Parathyroid adenoma (tissue), 2 donors: ENCODE results near the gene PPP4R4.
"Not testable (repeated sequence)": the region's sequence is repeated elsewhere in the genome, so short reads cannot be mapped to it uniquely, and the experiment has no call there.

Experiments used
- H2AFZ ChIP-seq: fragments of 300-600 bp; sonication (generic); one replicate; pipeline ENCODE4 v1.7.0; 2017; ENCODE audit warnings: antibody characterized with exemption, mild to moderate bottlenecking
- H3K27ac ChIP-seq: fragments of 300-600 bp; sonication (generic); one replicate; pipeline ENCODE4 v1.7.0; 2017
- H3K27me3 ChIP-seq: fragments of 300-600 bp; sonication (generic); one replicate; pipeline ENCODE4 v1.7.0; 2017; ENCODE audit warnings: low read length; ENCODE audit not compliant: control insufficient read depth, insufficient read depth
- H3K36me3 ChIP-seq: fragments of 300-600 bp; sonication (generic); one replicate; pipeline ENCODE4 v1.7.0; 2017; ENCODE audit warnings: low read length; ENCODE audit not compliant: control insufficient read depth, insufficient read depth
- H3K4me1 ChIP-seq: fragments of 300-600 bp; sonication (generic); one replicate; pipeline ENCODE4 v1.7.0; 2017; ENCODE audit warnings: control low read depth
- H3K4me2 ChIP-seq: fragments of 300-600 bp; sonication (generic); one replicate; pipeline ENCODE4 v1.7.0; 2017; ENCODE audit warnings: low read length
- H3K4me3 ChIP-seq: fragments of 300-600 bp; sonication (generic); one replicate; pipeline ENCODE4 v1.7.0; 2017; ENCODE audit warnings: low read depth, low read length
- H3K79me2 ChIP-seq: fragments of 300-600 bp; sonication (generic); one replicate; pipeline ENCODE4 v1.7.0; 2017; ENCODE audit warnings: control low read depth
- H3K9ac ChIP-seq: fragments of 300-600 bp; sonication (generic); one replicate; pipeline ENCODE4 v1.7.0; 2017; ENCODE audit warnings: mild to moderate bottlenecking
- H3K9me3 ChIP-seq: fragments of 300-600 bp; sonication (generic); one replicate; pipeline ENCODE4 v1.7.0; 2017; ENCODE audit warnings: low read length; ENCODE audit not compliant: control insufficient read depth
- CTCF ChIP-seq: fragments of 300-600 bp; sonication (generic); IDR thresholded peaks from one replicate; pipeline ENCODE4 v1.7.0; 2017; ENCODE audit warnings: antibody characterized with exemption, mild to moderate bottlenecking
- donor health status: primary hyperparathyroidism.

The PPP4R4 gene

GRCh38 chr14:94153750-94154342 is 20.3 kb upstream of the PPP4R4 start:
- H3K27me3 ChIP-seq: no peaks in the 10 kb centered on the region

GRCh38 chr14:94156143-94156542 is 18.0 kb upstream of the PPP4R4 start:
- not testable (repeated sequence) for H3K79me2 ChIP-seq, H2AFZ ChIP-seq, H3K27me3 ChIP-seq, H3K9ac ChIP-seq, H3K4me3 ChIP-seq, H3K4me2 ChIP-seq, H3K27ac ChIP-seq, H3K9me3 ChIP-seq, H3K4me1 ChIP-seq, H3K36me3 ChIP-seq

More at GRCh38 chr14:94153750-94154342, 20.3 kb upstream of the PPP4R4 start:
- Histone ChIP-seq H3K36me3 (no peaks in the 10 kb centered on the region), H3K4me2 (no peak overlapping the region), H3K79me2 (no peaks in the 10 kb centered on the region), H3K27ac (no peak overlapping the region), H2AFZ (no peak overlapping the region), H3K4me3 (no peak overlapping the region), H3K9me3 (no peaks in the 10 kb centered on the region), H3K4me1 (no peaks in the 10 kb centered on the region), H3K9ac (no peak overlapping the region)
- TF ChIP-seq CTCF: no peak

GRCh38 chr14:94157197-94157596 is 16.9 kb upstream of the PPP4R4 start:
- Histone ChIP-seq H3K36me3 (no peaks in the 10 kb centered on the region), H3K27me3 (no peaks in the 10 kb centered on the region), H3K4me2 (no peak overlapping the region), H3K4me3 (no peak overlapping the region), H2AFZ (no peak overlapping the region), H3K9me3 (no peaks in the 10 kb centered on the region), H3K79me2 (no peaks in the 10 kb centered on the region), H3K4me1 (no peaks in the 10 kb centered on the region), H3K9ac (no peak overlapping the region), H3K27ac (no peak overlapping the region)
- TF ChIP-seq CTCF: no peak

- Histone ChIP-seq H2AFZ (no peak overlapping the region), H3K4me3 (no peak overlapping the region), H3K4me1 (no peaks in the 10 kb centered on the region), H3K9me3 (no peaks in the 10 kb centered on the region), H3K36me3 (no peaks in the 10 kb centered on the region), H3K4me2 (no peak overlapping the region), H3K27ac (no peak overlapping the region), H3K79me2 (no peaks in the 10 kb centered on the region), H3K9ac (no peak overlapping the region), H3K27me3 (no peaks in the 10 kb centered on the region)
- TF ChIP-seq CTCF: no peak
These were observed 15.8 kb upstream of the PPP4R4 start for GRCh38 chr14:94158239-94158883.

GRCh38 chr14:94161058-94161457 is 13.1 kb upstream of the PPP4R4 start:
- TF ChIP-seq CTCF: no peak
- Histone ChIP-seq H3K36me3 (no peaks in the 10 kb centered on the region), H3K4me1 (no peaks in the 10 kb centered on the region), H3K79me2 (no peaks in the 10 kb centered on the region), H3K4me2 (no peak overlapping the region), H2AFZ (no peak overlapping the region), H3K4me3 (no peak overlapping the region), H3K27me3 (no peaks in the 10 kb centered on the region), H3K27ac (no peak overlapping the region), H3K9ac (no peak overlapping the region), H3K9me3 (no peaks in the 10 kb centered on the region)
